ENCODE measurements around the gene ETS2. TPM values are rescaled to one million over a fixed set of nuclear protein-coding genes. Genes with fewer than 3 reads are reported as not detected.

Gene ETS2
- total RNA-seq, 1 donor from 2014 or later: 13.6 TPM

- H3K4me1 Mint-ChIP-seq (ENCODE audit: low read depth): peaks cover 2% of the 10 kb centered on the region
- peaks cover 3% of the 10 kb centered on the region for H3K27me3 Mint-ChIP-seq (ENCODE audit: low read depth)
- no peak for TF ChIP-seq CTCF (IDR thresholded peaks at IDR 0.05)
- H3K9me3 Mint-ChIP-seq (ENCODE audit: low read depth): no peaks in the 10 kb centered on the region
- no peak for DNase-seq (ENCODE audit: low spot score)
- no peak overlapping the region for H3K27ac Mint-ChIP-seq (ENCODE audit: unreplicated experiment)
- H3K4me3 Mint-ChIP-seq (ENCODE audit: unreplicated experiment): no peak overlapping the region
- no peaks in the 10 kb centered on the region for H3K36me3 Mint-ChIP-seq (ENCODE audit: low read depth)
Measured at GRCh38 chr21:38864964-38865363, 59.2 kb downstream of the ETS2 start.

- DNase-seq (ENCODE audit: low spot score): no peak
- peaks cover 5% of the 10 kb centered on the region for H3K4me1 Mint-ChIP-seq (ENCODE audit: low read depth)
- H3K27me3 Mint-ChIP-seq (ENCODE audit: low read depth): no peaks in the 10 kb centered on the region
- TF ChIP-seq CTCF (IDR thresholded peaks at IDR 0.05): no peak
- no peaks in the 10 kb centered on the region for H3K36me3 Mint-ChIP-seq (ENCODE audit: low read depth)
- no peak overlapping the region for H3K27ac Mint-ChIP-seq (ENCODE audit: unreplicated experiment)
- no peaks in the 10 kb centered on the region for H3K9me3 Mint-ChIP-seq (ENCODE audit: low read depth)
- no peak overlapping the region for H3K4me3 Mint-ChIP-seq (ENCODE audit: unreplicated experiment)
Measured at GRCh38 chr21:38869196-38869595, 63.5 kb downstream of the ETS2 start.

- Mint-ChIP-seq H3K27ac (ENCODE audit: unreplicated experiment) (no peak overlapping the region), H3K36me3 (ENCODE audit: low read depth) (no peaks in the 10 kb centered on the region), H3K4me3 (ENCODE audit: unreplicated experiment) (no peak overlapping the region), H3K4me1 (ENCODE audit: low read depth) (peaks cover 5% of the 10 kb centered on the region), H3K27me3 (ENCODE audit: low read depth) (no peaks in the 10 kb centered on the region), H3K9me3 (ENCODE audit: low read depth) (no peaks in the 10 kb centered on the region)
- no peak for DNase-seq (ENCODE audit: low spot score)
- peak; percentile 67 for TF ChIP-seq CTCF (IDR thresholded peaks at IDR 0.05)
Measured at GRCh38 chr21:38869946-38870345, 64.2 kb downstream of the ETS2 start.

Measured in chondrocyte (in vitro differentiated cells).